Stimulated activated memory B cell treated with anti-CD40 and anti-IgM and Interleukin-4, amounts not matched to agents 10 μg/mL and 1 μg/mL and 100 μg/mL, for 72 hours (primary cell): Measurements from ENCODE around the gene TBCD.
A peak's percentile ranks its signal among the peaks of the same experiment; 100 is the strongest.

Experiments
- ATAC-seq: fragments of 150-1000 bp; cut with Tn5 transposase; 2 replicates; pipeline ENCODE4 v1.10.0; 2021
- H3K27ac Mint-ChIP-seq: one replicate; pipeline ENCODE4 v1.8.0; 2022; ENCODE audit warnings: mild to moderate bottlenecking, mixed read lengths
- H3K27me3 Mint-ChIP-seq: one replicate; pipeline ENCODE4 v1.8.0; 2022; ENCODE audit warnings: mixed read lengths
- H3K36me3 Mint-ChIP-seq: one replicate; pipeline ENCODE4 v1.8.0; 2022; ENCODE audit warnings: mixed read lengths
- H3K4me1 Mint-ChIP-seq: one replicate; pipeline ENCODE4 v1.8.0; 2022; ENCODE audit warnings: mixed read lengths
- H3K4me3 Mint-ChIP-seq: one replicate; pipeline ENCODE4 v1.8.0; 2022; ENCODE audit warnings: mild to moderate bottlenecking, moderate library complexity, mixed read lengths
- H3K9me3 Mint-ChIP-seq: one replicate; pipeline ENCODE4 v1.8.0; 2022; ENCODE audit warnings: mixed read lengths

The TBCD gene

GRCh38 chr17:82718986-82719685 lies 32.7 kb upstream of the TBCD start:
- Mint-ChIP-seq H3K4me3 (no peak overlapping the region), H3K27ac (no peak overlapping the region), H3K36me3 (peaks cover 29% of the 10 kb centered on the region), H3K9me3 (no peaks in the 10 kb centered on the region), H3K27me3 (no peaks in the 10 kb centered on the region), H3K4me1 (peaks cover 23% of the 10 kb centered on the region)
- no peak for ATAC-seq

DNA sequence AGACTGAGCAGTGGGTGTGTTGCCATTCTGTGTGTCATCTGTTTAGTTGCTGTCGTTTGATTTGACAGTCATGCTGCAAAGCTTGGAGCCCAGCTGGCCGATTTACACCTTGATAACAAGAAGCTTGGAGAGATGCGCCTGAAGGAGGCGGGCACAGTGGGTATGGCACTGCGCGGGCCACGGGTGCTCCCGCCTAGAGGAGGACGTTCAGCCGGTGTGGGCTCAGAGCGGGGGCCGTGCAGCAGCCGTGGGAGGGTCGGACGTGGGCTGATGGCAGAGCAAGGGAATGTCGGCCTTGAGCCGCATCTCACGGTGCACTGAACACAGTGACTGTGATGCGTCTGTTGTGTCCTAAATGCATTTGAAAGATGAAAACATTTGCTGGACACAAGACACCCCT lies 31.7 kb upstream of the TBCD start:
- Mint-ChIP-seq H3K4me1 (peaks cover 23% of the 10 kb centered on the region), H3K9me3 (no peaks in the 10 kb centered on the region), H3K27ac (no peak overlapping the region), H3K36me3 (peaks cover 29% of the 10 kb centered on the region), H3K4me3 (no peak overlapping the region), H3K27me3 (no peaks in the 10 kb centered on the region)
- no peak for ATAC-seq

DNA sequence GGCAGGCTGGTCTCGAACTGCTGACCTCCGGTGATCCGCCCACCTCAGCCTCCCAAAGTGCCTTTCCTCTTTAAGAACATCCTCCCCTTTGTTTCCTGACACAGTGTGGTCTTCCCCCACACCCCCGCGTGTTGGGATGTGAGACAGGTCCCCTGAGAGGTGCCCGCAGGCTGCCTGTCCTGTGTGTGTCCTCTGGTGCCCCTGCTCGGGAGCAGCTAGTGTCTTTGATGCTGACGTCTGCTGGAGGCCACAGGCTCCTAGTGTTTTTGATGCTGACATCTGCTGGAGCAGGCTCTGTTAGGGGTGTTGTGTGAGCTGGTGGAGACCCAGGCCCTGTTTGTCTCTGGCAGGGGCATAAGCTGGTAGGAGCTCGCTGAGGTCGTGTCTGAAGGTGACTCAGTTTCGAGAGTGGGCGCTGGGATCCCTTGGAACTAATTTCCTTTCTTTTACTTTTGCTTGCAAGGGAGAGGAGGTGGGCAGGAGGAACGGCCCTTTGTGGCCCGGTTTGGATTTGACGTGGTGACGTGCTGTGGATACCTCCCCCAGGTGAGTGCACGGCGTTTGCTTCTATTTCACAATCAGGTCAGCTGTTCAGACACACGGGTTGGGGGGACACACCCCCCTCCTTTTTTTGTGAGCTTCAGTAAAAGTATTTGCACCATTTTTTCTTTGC lies 29.4 kb upstream of the TBCD start:
- H3K36me3 Mint-ChIP-seq = peaks cover 43% of the 10 kb centered on the region
- peaks cover 9% of the 10 kb centered on the region for H3K4me1 Mint-ChIP-seq
- no peak overlapping the region for H3K27ac Mint-ChIP-seq
- H3K27me3 Mint-ChIP-seq = no peaks in the 10 kb centered on the region
- no peak overlapping the region for H3K4me3 Mint-ChIP-seq
- ATAC-seq = no peak
- H3K9me3 Mint-ChIP-seq = no peaks in the 10 kb centered on the region

DNA sequence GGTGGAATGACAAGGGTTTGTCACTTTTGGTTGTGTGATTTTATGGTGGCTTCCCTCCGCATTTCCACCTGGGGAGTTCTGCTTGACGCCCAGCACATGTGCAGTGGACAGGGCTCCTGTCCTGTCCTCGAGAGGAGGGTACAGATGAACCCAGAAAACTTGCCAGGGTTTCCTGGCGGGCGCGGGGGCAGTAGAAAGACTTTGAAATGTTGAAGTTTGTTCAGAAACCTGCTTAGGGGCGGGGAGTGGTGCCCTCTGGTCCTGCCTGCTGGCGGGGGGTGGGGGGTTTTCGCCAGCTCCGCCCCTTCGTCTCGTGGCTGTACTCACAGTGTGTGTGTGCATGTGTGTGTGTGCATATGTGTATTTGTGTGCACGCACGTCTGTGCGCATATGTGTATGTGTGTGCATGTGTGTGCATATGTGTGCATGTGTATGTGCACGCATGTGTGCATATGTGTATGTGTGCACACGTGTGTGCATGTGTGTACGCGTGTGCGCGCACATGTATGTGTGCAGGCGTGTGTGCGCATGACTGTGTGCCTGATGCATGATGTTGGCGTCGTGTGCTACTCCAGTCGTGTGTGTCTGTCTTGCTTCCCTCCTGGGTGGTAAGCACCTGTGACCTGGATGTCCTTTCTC lies 28.6 kb upstream of the TBCD start:
- Mint-ChIP-seq H3K36me3 (peaks cover 51% of the 10 kb centered on the region), H3K27ac (no peak overlapping the region), H3K4me1 (peaks cover under 1% of the 10 kb centered on the region), H3K9me3 (no peaks in the 10 kb centered on the region), H3K4me3 (no peak overlapping the region), H3K27me3 (no peaks in the 10 kb centered on the region)
- ATAC-seq = no peak

DNA sequence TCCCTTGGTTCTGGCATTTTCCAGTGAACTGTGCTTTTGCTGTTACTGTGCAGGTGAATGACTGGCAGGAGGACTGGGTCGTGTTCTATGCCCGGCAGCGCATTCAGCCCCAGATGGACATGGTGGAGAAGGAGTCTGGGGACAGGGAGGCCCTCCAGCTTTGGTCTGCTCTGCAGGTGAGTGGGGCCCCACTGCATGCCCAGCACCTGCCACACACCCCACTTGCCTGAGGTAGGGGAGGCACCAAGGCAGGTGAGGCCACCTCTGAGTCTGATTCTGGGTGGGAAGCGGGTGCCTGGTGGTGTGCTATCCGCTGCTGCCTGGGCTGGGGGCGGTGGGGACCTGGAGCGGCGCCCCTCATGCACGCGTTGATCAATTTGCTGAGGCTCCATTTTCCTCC lies 25.4 kb upstream of the TBCD start:
- Mint-ChIP-seq H3K27me3 (no peaks in the 10 kb centered on the region), H3K36me3 (peaks cover 51% of the 10 kb centered on the region), H3K9me3 (no peaks in the 10 kb centered on the region), H3K4me3 (no peak overlapping the region), H3K4me1 (no peaks in the 10 kb centered on the region), H3K27ac (no peak overlapping the region)
- no peak for ATAC-seq

DNA sequence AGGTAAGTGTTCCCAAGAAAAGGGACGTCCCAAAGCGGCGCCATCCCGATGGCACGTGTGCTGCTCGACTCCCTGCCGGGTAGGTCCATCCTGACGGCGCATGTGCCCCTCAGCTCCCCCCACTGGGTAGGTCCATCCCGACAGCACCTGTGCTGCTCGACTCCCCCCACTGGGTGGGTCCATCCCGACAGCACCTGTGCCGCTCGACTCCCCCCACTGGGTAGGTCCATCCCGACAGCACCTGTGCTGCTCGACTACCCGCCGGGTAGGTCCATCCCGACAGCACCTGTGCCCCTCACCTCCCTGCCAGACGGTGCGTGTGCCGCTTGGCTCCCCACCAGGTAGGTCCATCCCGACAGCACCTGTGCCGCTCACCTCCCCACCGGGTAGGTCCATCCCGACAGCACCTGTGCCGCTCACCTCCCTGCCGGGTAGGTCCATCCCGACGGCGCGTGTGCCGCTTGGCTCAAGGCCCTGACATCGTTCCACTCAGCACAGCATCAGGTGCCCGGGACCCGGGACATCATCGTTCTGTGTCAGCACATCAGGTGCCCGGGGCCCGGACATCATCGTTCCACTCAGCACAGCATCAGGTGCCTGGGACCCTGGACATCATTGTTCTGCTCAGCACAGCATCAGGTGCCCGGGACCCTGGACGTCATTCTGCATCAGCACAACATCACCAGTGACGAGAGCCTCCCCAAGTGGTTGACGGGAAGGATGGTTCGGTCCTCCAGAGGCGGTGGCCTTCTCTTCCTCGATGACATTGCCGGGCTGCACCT lies 22.2 kb upstream of the TBCD start:
- Mint-ChIP-seq H3K36me3 (peaks cover 61% of the 10 kb centered on the region), H3K4me1 (no peaks in the 10 kb centered on the region), H3K4me3 (no peak overlapping the region), H3K27me3 (no peaks in the 10 kb centered on the region), H3K27ac (no peak overlapping the region), H3K9me3 (peaks cover 6% of the 10 kb centered on the region)
- ATAC-seq = peak; percentile 63

DNA sequence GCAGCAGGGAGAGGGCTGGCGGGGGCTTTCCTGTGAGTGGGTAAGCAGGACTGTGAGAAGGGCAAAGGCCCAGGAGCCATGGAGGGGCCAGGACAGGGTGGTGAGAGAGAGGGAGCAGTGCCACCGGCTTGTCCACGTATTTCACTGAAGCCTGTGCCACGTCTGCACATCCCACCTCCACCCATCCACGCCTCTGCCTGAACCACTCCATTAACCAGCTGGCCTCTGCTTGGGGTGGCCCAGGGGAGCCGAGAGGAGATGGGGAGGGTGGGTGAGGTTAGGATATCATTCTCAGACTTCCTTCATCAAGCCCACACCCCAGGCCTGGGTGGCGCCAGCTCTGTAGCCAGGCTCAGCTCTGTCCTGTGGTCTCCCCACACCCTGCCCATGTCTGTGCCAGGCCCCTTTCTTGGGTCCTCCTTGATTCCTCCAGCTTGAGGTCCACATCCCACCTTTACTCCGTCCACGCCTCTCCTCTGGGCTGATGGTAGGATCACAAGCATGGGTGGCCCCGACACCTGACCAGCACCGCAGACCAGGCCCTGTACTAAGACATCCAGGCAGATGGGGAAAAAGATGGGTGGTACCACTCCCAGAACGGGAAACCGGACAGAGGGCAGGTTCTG lies 19.6 kb upstream of the TBCD start:
- Mint-ChIP-seq H3K27ac (no peak overlapping the region), H3K4me1 (no peaks in the 10 kb centered on the region), H3K27me3 (peaks cover 9% of the 10 kb centered on the region), H3K4me3 (no peak overlapping the region), H3K36me3 (peaks cover 49% of the 10 kb centered on the region), H3K9me3 (peaks cover 6% of the 10 kb centered on the region)
- ATAC-seq = no peak

- peak within 1 kb of the TSS; percentile 35 for H3K4me3 Mint-ChIP-seq
- peaks cover 37% of the 10 kb centered on the region for H3K36me3 Mint-ChIP-seq
- peaks cover 9% of the 10 kb centered on the region for H3K27me3 Mint-ChIP-seq
- H3K4me1 Mint-ChIP-seq = no peaks in the 10 kb centered on the region
- peak; percentile 49 for ATAC-seq
- no peak within 1 kb of the TSS for H3K27ac Mint-ChIP-seq
- peaks cover 6% of the 10 kb centered on the region for H3K9me3 Mint-ChIP-seq
Observed at GRCh38 chr17:82734987-82735866, 16.6 kb upstream of the TBCD start, which contains the start of gene FN3K. Gene FN3K (plus strand): TSS chr17:82735615. CDS start chr17:82735637, 22 bp downstream.

DNA sequence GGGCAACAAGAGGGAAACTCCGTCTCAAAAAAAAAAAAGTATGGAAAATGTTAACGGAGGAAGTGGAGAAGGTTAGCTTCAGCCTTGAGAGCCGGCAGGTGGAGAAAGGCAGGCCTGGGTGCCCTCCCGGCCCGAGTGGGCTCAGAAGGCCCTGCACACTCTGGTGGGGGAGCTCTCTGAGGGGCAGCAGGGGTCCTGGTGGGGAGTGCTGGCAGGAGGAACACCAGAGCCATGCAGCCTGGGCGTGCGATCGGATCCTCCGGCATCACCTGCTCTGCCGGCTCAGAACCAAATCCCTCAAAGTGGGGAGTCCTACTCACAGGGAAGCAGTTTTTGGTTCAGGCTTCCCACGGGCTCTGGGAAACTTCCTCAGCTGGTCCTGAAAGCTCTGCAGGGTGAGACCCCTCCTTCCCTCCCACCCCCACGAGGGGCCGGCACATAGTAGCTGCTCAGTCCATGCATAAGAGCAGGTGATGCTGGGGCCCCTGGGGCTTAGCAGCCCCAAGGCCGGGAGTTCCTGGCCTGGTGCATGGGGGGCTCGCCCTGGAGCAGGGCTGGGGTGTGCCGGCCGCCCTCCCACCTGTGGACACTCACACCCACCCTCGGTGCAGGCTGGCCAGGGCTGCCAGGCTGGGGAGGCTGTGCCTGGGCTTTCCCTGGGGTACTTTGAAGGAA lies 15.2 kb upstream of the TBCD start:
- Mint-ChIP-seq H3K4me3 (no peak overlapping the region), H3K4me1 (no peaks in the 10 kb centered on the region), H3K27ac (no peak overlapping the region), H3K27me3 (peaks cover 9% of the 10 kb centered on the region), H3K9me3 (peaks cover 15% of the 10 kb centered on the region), H3K36me3 (peaks cover 43% of the 10 kb centered on the region)
- ATAC-seq = no peak

DNA sequence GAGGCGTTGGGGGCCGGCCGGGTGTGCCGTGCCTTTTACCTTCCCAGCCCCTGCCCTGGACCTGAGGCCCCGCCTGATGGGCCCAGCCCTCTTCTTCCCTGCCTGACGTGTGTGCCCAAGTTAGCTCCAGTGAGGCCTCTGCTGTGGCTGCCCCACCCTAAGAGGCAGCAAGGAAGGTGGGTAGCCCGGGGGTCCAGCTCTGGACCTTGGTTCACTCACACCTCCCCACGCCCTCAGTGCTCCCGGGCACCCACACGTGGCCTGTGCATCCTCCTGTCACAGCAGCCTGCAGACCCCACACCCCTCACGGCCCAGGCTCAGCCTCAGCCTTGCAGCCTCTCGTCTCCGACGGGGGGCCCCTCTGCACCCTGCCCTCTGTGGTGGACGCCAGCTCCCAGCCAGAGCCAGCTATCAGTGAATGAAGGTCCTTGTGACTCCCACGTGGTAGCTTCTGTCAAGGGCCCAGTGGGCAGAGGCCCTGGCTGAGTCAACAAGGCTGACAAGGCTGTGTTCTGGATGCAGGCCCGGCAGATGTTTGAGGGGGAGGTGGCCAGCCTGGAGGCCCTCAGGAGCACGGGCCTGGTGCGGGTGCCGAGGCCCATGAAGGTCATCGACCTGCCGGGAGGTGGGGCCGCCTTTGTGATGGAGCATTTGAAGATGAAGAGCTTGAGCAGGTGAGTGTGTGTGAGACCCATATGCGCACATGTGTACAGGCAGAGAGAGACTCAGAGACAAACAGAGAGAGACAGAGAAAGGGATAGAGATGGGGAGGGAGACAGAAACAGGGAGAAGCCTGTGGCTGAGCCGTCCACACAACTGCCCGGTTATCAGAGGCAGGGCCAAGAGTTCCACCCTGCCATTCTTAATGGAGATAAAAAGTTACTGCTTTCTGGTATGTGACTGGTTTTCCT lies 13.6 kb upstream of the TBCD start:
- Mint-ChIP-seq H3K27me3 (peaks cover 9% of the 10 kb centered on the region), H3K27ac (no peak overlapping the region), H3K4me3 (no peak overlapping the region), H3K9me3 (peaks cover 13% of the 10 kb centered on the region), H3K36me3 (peaks cover 37% of the 10 kb centered on the region), H3K4me1 (no peaks in the 10 kb centered on the region)
- ATAC-seq = peak; percentile 53

DNA sequence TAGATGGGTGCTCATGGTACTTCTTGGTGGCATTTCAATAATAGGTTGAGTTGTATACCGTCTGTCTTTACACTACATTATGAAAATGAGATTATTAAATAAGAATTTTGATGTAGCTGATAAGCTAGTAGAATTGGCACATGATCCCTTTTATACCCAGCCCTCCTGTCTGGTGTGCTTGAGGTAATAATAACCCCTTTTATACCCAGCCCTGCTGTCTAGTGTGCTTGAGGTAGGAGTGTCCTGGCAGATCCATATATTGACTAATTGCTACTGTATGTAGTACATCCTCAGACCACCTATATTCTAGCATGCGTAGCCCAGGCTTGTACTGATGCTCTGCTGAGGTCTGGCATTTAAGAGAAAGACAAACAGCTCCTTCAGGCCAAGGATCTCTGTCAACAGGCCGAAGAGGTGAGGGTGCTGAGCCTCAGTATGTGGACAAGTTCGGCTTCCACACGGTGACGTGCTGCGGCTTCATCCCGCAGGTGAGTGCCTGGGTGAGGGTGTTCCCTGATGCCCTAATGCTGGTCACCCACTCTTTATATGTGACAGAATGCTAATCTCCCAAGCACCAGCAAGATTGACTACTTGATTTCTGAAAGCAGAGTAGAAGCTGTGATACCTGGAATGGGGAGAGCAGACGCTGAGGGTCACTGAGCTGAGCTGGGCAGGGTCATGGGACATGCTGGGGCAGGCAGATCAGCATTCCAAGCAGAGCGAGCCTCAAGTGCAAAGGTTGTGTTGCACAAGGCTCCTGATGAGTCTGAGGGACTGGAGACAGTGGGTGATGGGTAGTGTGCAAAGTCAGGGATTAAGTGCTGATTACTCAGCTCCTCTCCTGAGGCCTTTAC lies 10.7 kb upstream of the TBCD start:
- H3K4me3 Mint-ChIP-seq = no peak overlapping the region
- H3K27ac Mint-ChIP-seq = no peak overlapping the region
- no peak for ATAC-seq
- peaks cover 28% of the 10 kb centered on the region for H3K36me3 Mint-ChIP-seq
- H3K27me3 Mint-ChIP-seq = peaks cover 6% of the 10 kb centered on the region
- no peaks in the 10 kb centered on the region for H3K4me1 Mint-ChIP-seq
- H3K9me3 Mint-ChIP-seq = peaks cover 11% of the 10 kb centered on the region
